Hepatocyte (in vitro differentiated cells): Measurements from ENCODE around the gene WDR81. TPM values are rescaled to one million over a fixed set of nuclear protein-coding genes. Genes with fewer than 3 reads are reported as not detected.
"Not testable (repeated sequence)": the region's sequence is repeated elsewhere in the genome, so short reads cannot be mapped to it uniquely, and the experiment has no call there.

Experiments used
- DNase-seq: peaks from one replicate; pipeline ENCODE4 v3.0.0-alpha.2; 2016; ENCODE audit warnings: low spot score
- H2AFZ ChIP-seq: fragments of 200-600 bp; sonication (generic); 2 replicates; pipeline ENCODE4 v1.6.0; 2016; ENCODE audit warnings: antibody characterized with exemption, mild to moderate bottlenecking
- H3K27ac ChIP-seq: fragments of 200-600 bp; sonication (generic); 2 replicates; pipeline ENCODE4 v1.5.1; 2016; ENCODE audit warnings: mild to moderate bottlenecking
- H3K27me3 ChIP-seq: fragments of 200-600 bp; sonication (generic); 2 replicates; pipeline ENCODE4 v1.6.1; 2016
- H3K36me3 ChIP-seq: fragments of 200-600 bp; sonication (generic); replicated peaks from 2 replicates; pipeline ENCODE4 v1.5.1; 2016; ENCODE audit warnings: low read depth; ENCODE audit not compliant: insufficient read depth
- H3K4me1 ChIP-seq: fragments of 200-600 bp; sonication (generic); 2 replicates; pipeline ENCODE4 v1.5.1; 2016; ENCODE audit warnings: mild to moderate bottlenecking, moderate library complexity; ENCODE audit not compliant: insufficient read depth
- H3K4me2 ChIP-seq: fragments of 200-600 bp; sonication (generic); 2 replicates; pipeline ENCODE4 v1.6.0; 2016
- H3K4me3 ChIP-seq: fragments of 200-600 bp; sonication (generic); 2 replicates; pipeline ENCODE4 v1.5.1; 2016; ENCODE audit warnings: mild to moderate bottlenecking
- H3K79me2 ChIP-seq: fragments of 200-600 bp; sonication (generic); 2 replicates; pipeline ENCODE4 v1.6.0; 2017; ENCODE audit warnings: mild to moderate bottlenecking
- H3K9me2 ChIP-seq: fragments of 200-600 bp; sonication (generic); replicated peaks from 2 replicates; pipeline ENCODE4 v1.6.0; 2017; ENCODE audit warnings: mild to moderate bottlenecking; ENCODE audit not compliant: insufficient read depth
- H3K9me3 ChIP-seq: fragments of 200-600 bp; sonication (generic); 2 replicates; pipeline ENCODE4 v1.5.1; 2016; ENCODE audit warnings: low read depth, mild to moderate bottlenecking
- H4K20me1 ChIP-seq: fragments of 200-600 bp; sonication (generic); 2 replicates; pipeline ENCODE4 v1.6.0; 2016; ENCODE audit warnings: mild to moderate bottlenecking; ENCODE audit not compliant: insufficient read depth, poor library complexity, severe bottlenecking
- EZH2 ChIP-seq: fragments of 200-600 bp; sonication (generic); IDR thresholded peaks from 2 replicates; pipeline ENCODE4 v1.6.1; 2016; ENCODE audit warnings: antibody characterized with exemption, mild to moderate bottlenecking, borderline replicate concordance
- EZH2phosphoT487 ChIP-seq: fragments of 200-600 bp; sonication (generic); IDR thresholded peaks from one replicate; pipeline ENCODE4 v1.6.1; 2018; ENCODE audit warnings: antibody characterized with exemption, mild to moderate bottlenecking, low read depth, moderate library complexity; ENCODE audit not compliant: unreplicated experiment, severe bottlenecking
- WGBS: methylation state at CpG from one replicate; pipeline ENCODE4 v1.1.6; 2016; ENCODE audit warnings: low lambda C conversion rate; ENCODE audit errors: missing lambda C conversion rate; 5-methylcytosine and 5-hydroxymethylcytosine counted together
- polyA plus RNA-seq: library from polyadenylated mRNA; unstranded; fragments of >200 nt; fragmentation: Nextera tagmentation; extraction: Ambion mirVana; gene quantifications from 2 replicates; pipeline ENCODE4 v1.2.1, GENCODE V29; 2016
- total RNA-seq: library from RNA; depleted of rRNA; stranded (reverse); fragments of >200 nt; gene quantifications from 2 replicates; pipeline ENCODE4 v1.2.3, GENCODE V29; 2014
- TF ChIP-seq, protein P1 (sequence below): fragments of 200-600 bp; sonication (generic); IDR thresholded peaks from 2 replicates; pipeline ENCODE4 v1.5.1; 2016; ENCODE audit warnings: antibody characterized with exemption, mild to moderate bottlenecking; ENCODE audit not compliant: poor library complexity

Gene WDR81
- total and polyA plus RNA-seq, 2 experiments from 2014 or later: 24.0 to 24.4 TPM

DNA sequence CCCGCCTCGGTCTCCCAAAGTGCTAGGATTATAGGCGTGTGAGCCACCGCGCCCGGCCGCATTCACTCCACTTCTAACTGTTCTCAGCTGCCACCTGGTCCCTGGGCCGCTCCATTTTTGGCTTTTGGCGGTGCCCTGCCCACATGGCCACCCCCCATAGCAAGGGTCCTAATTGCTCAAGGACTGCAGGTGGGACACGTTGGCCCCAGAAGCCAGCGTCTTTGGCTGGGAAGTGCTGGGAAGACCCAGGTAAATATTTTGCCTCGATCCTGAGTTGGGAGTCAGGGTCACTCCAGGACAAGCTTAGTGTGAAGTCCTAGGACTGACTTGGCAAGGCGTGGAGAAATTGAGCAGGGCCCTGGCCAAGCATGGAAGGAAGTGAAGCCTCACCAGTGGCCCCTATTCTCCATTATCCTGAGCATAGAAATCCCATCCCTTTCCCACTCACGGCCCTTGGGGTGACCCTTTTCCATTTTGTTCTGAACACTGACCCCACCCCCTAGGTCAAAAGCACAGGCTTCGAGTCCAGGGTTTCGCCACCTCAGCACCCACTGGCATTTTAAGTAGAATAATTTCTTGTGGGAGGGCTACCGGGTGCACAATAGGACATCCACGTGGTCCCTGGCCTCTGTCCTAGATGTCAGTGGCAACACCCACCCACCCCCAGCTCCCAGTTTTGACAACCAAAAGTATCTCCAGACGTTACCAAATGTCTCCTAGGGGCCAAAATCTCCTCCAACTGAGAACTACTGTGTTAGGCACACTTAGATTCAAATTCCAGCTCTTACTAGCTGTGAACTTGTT lies 5.9 kb upstream of the WDR81 start:
- peak overlapping the region; percentile 95 for H3K27ac ChIP-seq
- peak overlapping the region; percentile 73 for H3K4me2 ChIP-seq
- H2AFZ ChIP-seq: no peak overlapping the region
- no peaks in the 10 kb centered on the region for H3K9me3 ChIP-seq
- H3K4me3 ChIP-seq: no peak overlapping the region
- DNase-seq: peak; percentile 8
- TF ChIP-seq EZH2phosphoT487 (no peak), EZH2 (no peak)
- TF ChIP-seq, protein P1, sequence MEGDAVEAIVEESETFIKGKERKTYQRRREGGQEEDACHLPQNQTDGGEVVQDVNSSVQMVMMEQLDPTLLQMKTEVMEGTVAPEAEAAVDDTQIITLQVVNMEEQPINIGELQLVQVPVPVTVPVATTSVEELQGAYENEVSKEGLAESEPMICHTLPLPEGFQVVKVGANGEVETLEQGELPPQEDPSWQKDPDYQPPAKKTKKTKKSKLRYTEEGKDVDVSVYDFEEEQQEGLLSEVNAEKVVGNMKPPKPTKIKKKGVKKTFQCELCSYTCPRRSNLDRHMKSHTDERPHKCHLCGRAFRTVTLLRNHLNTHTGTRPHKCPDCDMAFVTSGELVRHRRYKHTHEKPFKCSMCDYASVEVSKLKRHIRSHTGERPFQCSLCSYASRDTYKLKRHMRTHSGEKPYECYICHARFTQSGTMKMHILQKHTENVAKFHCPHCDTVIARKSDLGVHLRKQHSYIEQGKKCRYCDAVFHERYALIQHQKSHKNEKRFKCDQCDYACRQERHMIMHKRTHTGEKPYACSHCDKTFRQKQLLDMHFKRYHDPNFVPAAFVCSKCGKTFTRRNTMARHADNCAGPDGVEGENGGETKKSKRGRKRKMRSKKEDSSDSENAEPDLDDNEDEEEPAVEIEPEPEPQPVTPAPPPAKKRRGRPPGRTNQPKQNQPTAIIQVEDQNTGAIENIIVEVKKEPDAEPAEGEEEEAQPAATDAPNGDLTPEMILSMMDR: no peak
- H3K79me2 ChIP-seq: peaks cover 13% of the 10 kb centered on the region
- whole genome bisulfite sequencing: 84% methylated on average over 19 of the region's 19 CpGs
- peaks cover 12% of the 10 kb centered on the region for H4K20me1 ChIP-seq
- H3K27me3 ChIP-seq: no peaks in the 10 kb centered on the region
- H3K36me3 ChIP-seq: no peaks in the 10 kb centered on the region
- H3K4me1 ChIP-seq: peaks cover 20% of the 10 kb centered on the region
- no peaks in the 10 kb centered on the region for H3K9me2 ChIP-seq

DNA sequence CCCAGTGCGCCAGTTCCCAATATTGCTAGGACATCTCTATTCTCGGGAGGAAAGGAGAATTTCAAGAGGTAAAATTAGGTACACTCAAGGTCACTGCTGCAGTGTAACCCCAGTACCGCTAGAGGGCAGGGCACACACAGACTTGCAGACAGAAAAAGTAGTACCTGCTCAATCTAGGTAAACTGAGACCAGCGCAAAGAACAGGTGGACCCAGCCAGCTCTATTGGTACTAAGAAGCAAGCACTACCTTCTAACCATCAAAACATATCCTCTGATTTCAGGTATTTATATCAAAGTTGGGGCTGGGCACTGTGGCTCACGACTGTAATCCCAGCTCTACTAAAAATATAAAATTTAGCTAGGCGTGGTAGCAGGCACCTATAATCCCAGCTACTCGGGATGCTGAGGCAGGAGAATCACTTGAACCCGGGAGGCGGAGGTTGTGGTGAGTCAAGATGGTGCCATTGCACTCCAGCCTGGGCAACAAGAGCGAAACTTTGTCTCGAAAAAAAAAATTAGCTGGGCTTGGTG lies 3.6 kb upstream of the WDR81 start:
- H3K27me3 ChIP-seq: no peaks in the 10 kb centered on the region
- peaks cover 15% of the 10 kb centered on the region for H3K79me2 ChIP-seq
- WGBS: 50% methylated on average over 11 of the region's 11 CpGs
- H3K4me2 ChIP-seq: no peak overlapping the region
- no peaks in the 10 kb centered on the region for H4K20me1 ChIP-seq
- no peak for TF ChIP-seq EZH2phosphoT487
- TF ChIP-seq, protein P1: peak; percentile 99
- H3K9me2 ChIP-seq: no peaks in the 10 kb centered on the region
- H3K9me3 ChIP-seq: no peaks in the 10 kb centered on the region
- peak; percentile 73 for DNase-seq
- H2AFZ ChIP-seq: no peak overlapping the region
- no peak overlapping the region for H3K4me3 ChIP-seq
- peaks cover 25% of the 10 kb centered on the region for H3K4me1 ChIP-seq
- no peaks in the 10 kb centered on the region for H3K36me3 ChIP-seq
- no peak overlapping the region for H3K27ac ChIP-seq

DNA sequence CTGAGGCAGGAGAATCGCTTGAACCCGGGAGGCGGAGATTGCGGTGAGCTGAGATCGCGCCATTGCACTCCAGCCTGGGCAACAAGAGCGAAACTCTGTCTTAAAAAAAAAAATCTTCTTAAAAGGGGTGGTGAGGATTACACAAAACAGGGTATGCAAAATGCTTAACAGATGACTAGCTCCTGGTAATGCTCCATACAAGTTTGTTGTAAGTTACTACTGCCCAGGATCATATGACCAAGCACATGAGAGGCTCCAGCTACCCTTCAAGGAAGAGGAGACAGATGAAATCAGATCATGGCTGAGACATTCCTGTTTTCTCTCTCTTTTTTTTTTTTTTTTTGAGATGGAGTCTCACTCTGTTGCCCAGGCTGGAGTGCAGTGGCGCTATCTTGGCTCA lies 2.5 kb upstream of the WDR81 start:
- H3K36me3 ChIP-seq, H3K9me3 ChIP-seq, H4K20me1 ChIP-seq, H3K4me3 ChIP-seq, H2AFZ ChIP-seq, H3K4me2 ChIP-seq, H3K9me2 ChIP-seq, H3K27ac ChIP-seq, H3K27me3 ChIP-seq: not testable (repeated sequence)
- H3K79me2 ChIP-seq: peaks cover 23% of the 10 kb centered on the region
- peak; percentile 13 for DNase-seq
- peaks cover 25% of the 10 kb centered on the region for H3K4me1 ChIP-seq
- WGBS: 97% methylated on average over 8 of the region's 8 CpGs

DNA sequence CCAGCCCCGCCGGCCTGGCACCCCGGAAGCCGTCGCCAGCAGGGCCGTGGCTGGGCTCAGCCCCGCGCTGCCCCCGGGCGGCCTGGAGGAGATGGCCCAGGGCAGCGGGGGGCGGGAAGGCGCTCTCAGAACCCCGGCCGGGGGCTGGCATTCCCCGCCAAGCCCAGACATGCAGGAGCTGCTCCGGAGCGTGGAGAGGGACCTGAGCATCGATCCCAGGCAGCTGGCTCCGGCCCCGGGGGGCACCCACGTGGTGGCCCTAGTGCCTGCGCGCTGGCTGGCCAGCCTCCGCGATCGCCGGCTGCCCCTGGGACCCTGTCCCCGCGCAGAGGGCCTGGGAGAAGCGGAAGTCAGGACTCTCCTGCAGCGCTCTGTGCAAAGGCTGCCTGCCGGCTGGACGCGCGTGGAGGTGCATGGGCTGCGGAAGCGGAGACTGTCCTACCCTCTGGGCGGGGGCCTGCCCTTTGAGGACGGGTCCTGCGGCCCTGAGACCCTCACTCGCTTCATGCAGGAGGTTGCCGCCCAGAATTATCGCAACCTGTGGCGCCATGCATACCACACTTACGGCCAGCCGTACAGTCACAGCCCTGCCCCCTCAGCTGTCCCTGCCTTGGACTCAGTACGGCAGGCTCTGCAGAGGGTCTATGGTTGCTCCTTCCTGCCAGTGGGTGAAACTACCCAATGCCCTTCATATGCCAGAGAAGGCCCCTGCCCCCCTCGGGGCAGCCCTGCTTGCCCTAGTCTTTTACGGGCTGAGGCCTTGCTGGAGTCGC lies 551 bp downstream of the WDR81 start:
- H2AFZ ChIP-seq: peak overlapping the region; percentile 99

More for the DNA sequence above, 551 bp downstream of the WDR81 start:
- Histone ChIP-seq H3K4me2 (peak overlapping the region; percentile 100), H3K9me2 (no peaks in the 10 kb centered on the region), H3K27me3 (no peaks in the 10 kb centered on the region), H3K4me1 (peaks cover 18% of the 10 kb centered on the region), H3K36me3 (no peaks in the 10 kb centered on the region), H3K9me3 (no peaks in the 10 kb centered on the region), H4K20me1 (no peaks in the 10 kb centered on the region), H3K27ac (peak overlapping the region; percentile 54), H3K79me2 (peaks cover 27% of the 10 kb centered on the region), H3K4me3 (peak overlapping the region; percentile 62)
- 40% methylated on average over 30 of the region's 51 CpGs for WGBS
- TF ChIP-seq EZH2phosphoT487 (no peak), EZH2 (no peak)
- TF ChIP-seq, protein P1: no peak
- no peak for DNase-seq
